H54 (cell line): ENCODE results near the gene PGBD1.
"Not testable (repeated sequence)": the region's sequence is repeated elsewhere in the genome, so short reads cannot be mapped to it uniquely, and the experiment has no call there.

Source experiments
- DNase-seq: peaks from one replicate; pipeline ENCODE4 v3.0.0; 2011; ENCODE audit warnings: low spot score, mixed read lengths; ENCODE audit not compliant: insufficient read length
- FAIRE-seq: peaks from 3 replicates; lab custom pipeline; 2011; peaks lifted over from hg19 to GRCh38; lab: Jason Lieb, UNC
- POLR2A ChIP-seq: IDR thresholded peaks from 2 replicates; pipeline ENCODE4 v1.6.1; 2011; ENCODE audit warnings: low read depth, mild to moderate bottlenecking, low read length

PGBD1 gene

GRCh38 chr6:28296520-28297060 is 15.2 kb downstream of the PGBD1 start:
- FAIRE-seq, result no peak
- no peak for TF ChIP-seq POLR2A
- no peak for DNase-seq

- no peak for FAIRE-seq
- DNase-seq, result no peak
- no peak for TF ChIP-seq POLR2A
Measured at GRCh38 chr6:28303570-28303969, 22.2 kb downstream of the PGBD1 start.

- not testable (repeated sequence) for DNase-seq
- FAIRE-seq, result peak; percentile 11
Measured at GRCh38 chr6:28306363-28306762, 25.0 kb downstream of the PGBD1 start.

GRCh38 chr6:28311139-28311823 is 29.9 kb downstream of the PGBD1 start:
- TF ChIP-seq POLR2A, result no peak
- no peak for DNase-seq
- FAIRE-seq, result no peak

- no peak for DNase-seq
- no peak for TF ChIP-seq POLR2A
- FAIRE-seq, result no peak
Measured at GRCh38 chr6:28312939-28313338, 31.6 kb downstream of the PGBD1 start.

GRCh38 chr6:28315628-28316027 is 34.3 kb downstream of the PGBD1 start:
- DNase-seq, result no peak
- TF ChIP-seq POLR2A, result no peak
- no peak for FAIRE-seq

GRCh38 chr6:28317866-28318265 is 36.5 kb downstream of the PGBD1 start:
- FAIRE-seq, result peak; percentile 41
- DNase-seq, result not testable (repeated sequence)

- no peak for TF ChIP-seq POLR2A
- DNase-seq (no peak), FAIRE-seq (no peak)
Measured at GRCh38 chr6:28322661-28323060, 41.3 kb downstream of the PGBD1 start.

- DNase-seq, result no peak
Measured at GRCh38 chr6:28323813-28324424, 42.5 kb downstream of the PGBD1 start.

GRCh38 chr6:28326371-28326948 is 45.1 kb downstream of the PGBD1 start:
- no peak for FAIRE-seq
- no peak for TF ChIP-seq POLR2A
- no peak for DNase-seq

More at GRCh38 chr6:28323813-28324424, 42.5 kb downstream of the PGBD1 start:
- no peak for FAIRE-seq
- TF ChIP-seq POLR2A, result no peak

- DNase-seq, result no peak
- TF ChIP-seq POLR2A, result no peak
- FAIRE-seq, result no peak
Measured at GRCh38 chr6:28330041-28330440, 48.7 kb downstream of the PGBD1 start.

GRCh38 chr6:28333047-28333446 is 51.7 kb downstream of the PGBD1 start:
- FAIRE-seq, result no peak
- TF ChIP-seq POLR2A, result no peak

GRCh38 chr6:28333599-28334018 is 52.2 kb downstream of the PGBD1 start:
- TF ChIP-seq POLR2A, result no peak
- DNase-seq (no peak), FAIRE-seq (no peak)

More at GRCh38 chr6:28333047-28333446, 51.7 kb downstream of the PGBD1 start:
- DNase-seq, result no peak

GRCh38 chr6:28334286-28335039 is 53.1 kb downstream of the PGBD1 start:
- FAIRE-seq (no peak), DNase-seq (no peak)
- TF ChIP-seq POLR2A, result no peak
